SU-DHL-6 (cell line): Measurements from ENCODE around the gene CMKLR1.

Experiments used
- H2AFZ ChIP-seq: fragments of 200-600 bp; sonication (generic); 2 replicates; pipeline ENCODE4 v1.6.1; 2014; ENCODE audit warnings: low read depth, mild to moderate bottlenecking, moderate library complexity, mixed read lengths, antibody characterized with exemption, low read length; ENCODE audit not compliant: severe bottlenecking
- H3F3A ChIP-seq: fragments of 200-600 bp; shearing (Covaris generic); 2 replicates; pipeline ENCODE4 v1.6.0; 2016; ENCODE audit warnings: antibody characterized with exemption, mild to moderate bottlenecking; ENCODE audit not compliant: insufficient read depth
- H3K27ac ChIP-seq: fragments of 200-600 bp; sonication (generic); 2 replicates; pipeline ENCODE4 v1.5.1; 2016; ENCODE audit warnings: low read depth, mild to moderate bottlenecking, low read length, moderate library complexity, mixed read lengths
- H3K27me3 ChIP-seq: fragments of 200-600 bp; sonication (generic), shearing (Covaris generic); 2 replicates; pipeline ENCODE4 v1.6.0; 2014; ENCODE audit warnings: mild to moderate bottlenecking, low read length
- H3K36me3 ChIP-seq: fragments of 200-600 bp; sonication (generic); 2 replicates; pipeline ENCODE4 v1.6.1; 2014; ENCODE audit warnings: mild to moderate bottlenecking, low read length, mixed read lengths
- H3K4me2 ChIP-seq: fragments of 300-600, 200-600 bp; shearing (Covaris generic), sonication (generic); 2 replicates; pipeline ENCODE4 v1.6.0; 2014; ENCODE audit warnings: low read length, low read depth, mild to moderate bottlenecking; ENCODE audit not compliant: poor library complexity, severe bottlenecking
- H3K4me3 ChIP-seq: fragments of 200-600 bp; sonication (generic); 2 replicates; pipeline ENCODE4 v1.5.1; 2014; ENCODE audit warnings: antibody characterized with exemption, low read length, mild to moderate bottlenecking, mixed read lengths; ENCODE audit not compliant: insufficient read depth, poor library complexity, severe bottlenecking
- H3K79me2 ChIP-seq: fragments of 200-600 bp; sonication (generic); 2 replicates; pipeline ENCODE4 v1.6.1; 2014; ENCODE audit warnings: mild to moderate bottlenecking, low read length, moderate library complexity; ENCODE audit not compliant: insufficient read depth
- H3K9ac ChIP-seq: fragments of 200-600 bp; sonication (generic); 2 replicates; pipeline ENCODE4 v1.7.0; 2014; ENCODE audit warnings: mild to moderate bottlenecking, low read length
- H3K9me2 ChIP-seq: fragments of 200-600 bp; sonication (generic); replicated peaks from 2 replicates; pipeline ENCODE4 v1.6.1; 2014; ENCODE audit warnings: low read length; ENCODE audit not compliant: insufficient read depth
- H3K9me3 ChIP-seq: fragments of 200-600 bp; sonication (generic); 2 replicates; pipeline ENCODE4 v1.6.1; 2014; ENCODE audit warnings: low read length, mixed read lengths; ENCODE audit not compliant: insufficient read depth
- H4K20me1 ChIP-seq: fragments of 200-600 bp; sonication (generic); 2 replicates; pipeline ENCODE4 v1.6.1; 2014; ENCODE audit warnings: low read depth, mild to moderate bottlenecking, antibody characterized with exemption, low read length, moderate library complexity, mixed read lengths
- CTCF ChIP-seq: fragments of 200-600 bp; sonication (generic); IDR thresholded peaks from one replicate; pipeline ENCODE4 v1.5.1; 2017; ENCODE audit warnings: antibody characterized with exemption, mild to moderate bottlenecking, low read length, moderate library complexity; ENCODE audit not compliant: insufficient read depth, poor library complexity, severe bottlenecking
- EZH2phosphoT487 ChIP-seq: fragments of 200-600 bp; sonication (generic), shearing (Covaris generic); conservative IDR thresholded peaks from 2 replicates; pipeline ENCODE4 v1.6.1; 2018; ENCODE audit warnings: mild to moderate bottlenecking, antibody characterized with exemption, low read length, moderate library complexity, mixed read lengths

CMKLR1 gene

GRCh38 chr12:108307006-108307405 lies 32.1 kb downstream of the CMKLR1 start:
- TF ChIP-seq CTCF (no peak), EZH2phosphoT487 (no peak)
- Histone ChIP-seq H3K36me3 (no peaks in the 10 kb centered on the region), H3K27ac (no peak overlapping the region), H3F3A (no peaks in the 10 kb centered on the region), H3K27me3 (no peaks in the 10 kb centered on the region), H3K9me3 (no peaks in the 10 kb centered on the region), H2AFZ (no peak overlapping the region), H3K4me3 (no peak overlapping the region), H3K9ac (no peak overlapping the region), H4K20me1 (no peaks in the 10 kb centered on the region), H3K79me2 (no peaks in the 10 kb centered on the region), H3K9me2 (no peaks in the 10 kb centered on the region), H3K4me2 (no peak overlapping the region)

GRCh38 chr12:108306506-108306905 lies 32.6 kb downstream of the CMKLR1 start:
- no peaks in the 10 kb centered on the region for H3F3A ChIP-seq
- H4K20me1 ChIP-seq = no peaks in the 10 kb centered on the region
- H3K4me3 ChIP-seq = no peak overlapping the region
- H2AFZ ChIP-seq = no peak overlapping the region
- no peaks in the 10 kb centered on the region for H3K79me2 ChIP-seq
- no peaks in the 10 kb centered on the region for H3K9me2 ChIP-seq
- TF ChIP-seq CTCF = no peak
- TF ChIP-seq EZH2phosphoT487 = no peak
- H3K36me3 ChIP-seq = no peaks in the 10 kb centered on the region
- H3K9ac ChIP-seq = no peak overlapping the region
- H3K27me3 ChIP-seq = no peaks in the 10 kb centered on the region
- H3K4me2 ChIP-seq = no peak overlapping the region
- H3K27ac ChIP-seq = no peak overlapping the region
- no peaks in the 10 kb centered on the region for H3K9me3 ChIP-seq

DNA sequence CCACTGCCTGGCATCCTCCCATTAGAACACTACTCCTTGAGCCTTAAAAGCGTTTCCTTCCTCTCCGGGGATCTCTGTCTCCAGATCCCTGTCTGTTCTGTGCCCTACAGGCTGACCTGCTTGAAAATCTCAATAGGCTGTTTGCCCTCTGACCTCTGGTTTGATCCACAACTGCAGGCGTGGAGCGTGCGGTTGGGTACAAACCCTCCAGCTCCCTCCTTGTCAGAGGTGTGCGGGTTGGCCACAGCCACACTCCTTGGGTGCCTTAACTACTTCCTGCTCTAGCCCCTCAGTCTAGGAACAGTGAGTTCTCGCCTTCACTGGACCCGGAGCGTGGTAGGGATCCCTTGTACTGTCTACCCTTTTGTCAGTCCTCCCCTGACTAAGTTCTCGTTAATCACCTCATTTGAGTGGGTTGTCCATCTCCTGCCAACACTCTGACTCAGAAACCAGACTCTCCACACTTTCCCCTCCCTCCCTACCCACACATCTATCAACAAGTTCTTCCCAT lies 33.1 kb downstream of the CMKLR1 start:
- Histone ChIP-seq H3K27me3 (no peaks in the 10 kb centered on the region), H3F3A (no peaks in the 10 kb centered on the region), H3K4me2 (no peak overlapping the region), H4K20me1 (no peaks in the 10 kb centered on the region), H2AFZ (no peak overlapping the region), H3K79me2 (no peaks in the 10 kb centered on the region), H3K9me3 (no peaks in the 10 kb centered on the region), H3K27ac (no peak overlapping the region), H3K36me3 (no peaks in the 10 kb centered on the region), H3K4me3 (no peak overlapping the region), H3K9me2 (no peaks in the 10 kb centered on the region), H3K9ac (no peak overlapping the region)
- TF ChIP-seq EZH2phosphoT487 = no peak

DNA sequence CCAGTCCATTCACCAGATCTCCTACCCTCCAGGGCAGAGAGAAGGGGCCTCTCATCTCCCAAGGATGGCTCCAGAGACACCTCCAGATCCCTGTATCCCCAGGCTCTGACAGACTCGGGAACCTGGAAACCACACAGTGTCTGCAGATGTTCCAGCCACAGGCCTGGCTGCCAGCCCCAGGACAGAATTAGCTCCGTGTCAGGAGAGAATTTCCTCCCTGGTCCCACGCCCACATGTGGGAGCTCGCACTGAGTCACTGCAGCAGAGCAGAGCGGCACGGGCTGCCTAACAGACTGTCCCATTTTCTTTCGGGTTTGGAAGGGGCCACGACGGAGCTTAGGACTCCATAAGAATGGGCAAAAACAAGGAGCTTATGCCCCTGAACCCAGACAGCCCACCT lies 33.6 kb downstream of the CMKLR1 start:
- no peaks in the 10 kb centered on the region for H3F3A ChIP-seq
- H3K4me3 ChIP-seq = no peak overlapping the region
- no peaks in the 10 kb centered on the region for H3K9me2 ChIP-seq
- no peak overlapping the region for H3K27ac ChIP-seq
- no peaks in the 10 kb centered on the region for H3K27me3 ChIP-seq
- H4K20me1 ChIP-seq = no peaks in the 10 kb centered on the region
- no peak for TF ChIP-seq CTCF
- TF ChIP-seq EZH2phosphoT487 = no peak
- no peak overlapping the region for H3K4me2 ChIP-seq
- H3K79me2 ChIP-seq = no peaks in the 10 kb centered on the region
- H3K36me3 ChIP-seq = no peaks in the 10 kb centered on the region
- H3K9me3 ChIP-seq = no peaks in the 10 kb centered on the region
- H2AFZ ChIP-seq = no peak overlapping the region
- H3K9ac ChIP-seq = no peak overlapping the region
